ENCODE measurements around the gene HYI. TPM values are rescaled to one million over a fixed set of nuclear protein-coding genes. Genes with fewer than 3 reads are reported as not detected.

The HYI gene
- total RNA-seq, 1 donor from 2014 or later: 28.6 TPM

DNA sequence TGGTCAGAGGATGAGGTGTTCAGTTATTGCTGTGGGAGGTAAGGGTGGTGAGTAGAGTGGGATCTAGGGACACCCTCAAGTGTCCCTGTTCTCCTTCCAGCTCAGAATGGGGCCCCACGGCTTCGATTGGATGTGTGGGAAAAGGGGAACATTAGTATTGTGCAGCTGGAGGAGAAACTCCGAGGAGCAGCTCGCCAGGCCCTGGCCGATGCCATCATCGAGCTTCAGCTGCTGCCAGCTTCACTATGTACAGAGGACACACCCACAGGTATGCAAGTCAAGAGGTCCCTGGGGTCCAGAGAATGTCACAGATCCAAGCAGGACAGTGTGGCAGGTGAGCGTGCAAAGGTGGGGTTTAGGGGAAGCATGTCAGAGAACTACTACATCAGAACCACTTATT is 13.9 kb downstream of the HYI start:
- H3K4me1 Mint-ChIP-seq (ENCODE audit: low read depth): peaks cover 6% of the 10 kb centered on the region
- TF ChIP-seq, protein P1, sequence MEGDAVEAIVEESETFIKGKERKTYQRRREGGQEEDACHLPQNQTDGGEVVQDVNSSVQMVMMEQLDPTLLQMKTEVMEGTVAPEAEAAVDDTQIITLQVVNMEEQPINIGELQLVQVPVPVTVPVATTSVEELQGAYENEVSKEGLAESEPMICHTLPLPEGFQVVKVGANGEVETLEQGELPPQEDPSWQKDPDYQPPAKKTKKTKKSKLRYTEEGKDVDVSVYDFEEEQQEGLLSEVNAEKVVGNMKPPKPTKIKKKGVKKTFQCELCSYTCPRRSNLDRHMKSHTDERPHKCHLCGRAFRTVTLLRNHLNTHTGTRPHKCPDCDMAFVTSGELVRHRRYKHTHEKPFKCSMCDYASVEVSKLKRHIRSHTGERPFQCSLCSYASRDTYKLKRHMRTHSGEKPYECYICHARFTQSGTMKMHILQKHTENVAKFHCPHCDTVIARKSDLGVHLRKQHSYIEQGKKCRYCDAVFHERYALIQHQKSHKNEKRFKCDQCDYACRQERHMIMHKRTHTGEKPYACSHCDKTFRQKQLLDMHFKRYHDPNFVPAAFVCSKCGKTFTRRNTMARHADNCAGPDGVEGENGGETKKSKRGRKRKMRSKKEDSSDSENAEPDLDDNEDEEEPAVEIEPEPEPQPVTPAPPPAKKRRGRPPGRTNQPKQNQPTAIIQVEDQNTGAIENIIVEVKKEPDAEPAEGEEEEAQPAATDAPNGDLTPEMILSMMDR (IDR thresholded peaks at IDR 0.05): no peak
- peaks cover 22% of the 10 kb centered on the region for H3K36me3 Mint-ChIP-seq (ENCODE audit: low read depth)
- H3K9me3 Mint-ChIP-seq (ENCODE audit: low read depth): no peaks in the 10 kb centered on the region
- H3K27ac Mint-ChIP-seq (ENCODE audit: unreplicated experiment): no peak overlapping the region
- H3K27me3 Mint-ChIP-seq (ENCODE audit: low read depth): no peaks in the 10 kb centered on the region
- no peak overlapping the region for H3K4me3 Mint-ChIP-seq (ENCODE audit: unreplicated experiment)
- no peak for DNase-seq (ENCODE audit: low spot score)

DNA sequence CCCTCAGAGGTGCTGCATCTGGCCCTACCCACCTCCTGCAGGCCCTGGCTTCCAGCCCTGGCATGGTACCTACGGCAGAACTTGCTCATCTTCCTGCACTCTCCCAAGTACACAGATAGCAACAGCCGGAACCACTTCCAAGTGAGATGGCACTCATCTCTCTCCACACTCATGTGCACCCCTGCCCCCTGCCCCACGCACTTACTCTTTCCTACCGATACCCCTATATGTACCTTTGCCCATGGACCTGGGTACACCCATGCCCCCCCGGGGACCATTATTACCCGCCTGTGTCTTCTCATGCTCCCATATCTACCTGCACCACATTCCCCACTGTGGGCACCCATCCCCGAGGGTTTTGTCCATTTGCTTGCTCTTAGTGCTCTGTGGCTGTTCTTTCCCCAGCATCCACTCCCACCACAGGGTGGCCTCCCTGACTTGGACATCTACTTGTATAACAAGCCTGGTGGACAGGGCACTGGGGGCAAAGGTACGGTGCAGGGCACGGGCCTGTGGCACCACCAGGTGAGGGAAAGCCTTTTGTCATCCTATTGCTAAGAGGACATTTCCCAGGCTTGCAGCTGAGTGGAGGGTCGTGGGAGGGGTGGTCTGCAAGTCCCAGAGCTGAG is 14.7 kb downstream of the HYI start:
- Mint-ChIP-seq H3K27ac (ENCODE audit: unreplicated experiment) (no peak overlapping the region), H3K27me3 (ENCODE audit: low read depth) (no peaks in the 10 kb centered on the region), H3K4me1 (ENCODE audit: low read depth) (peaks cover 6% of the 10 kb centered on the region), H3K36me3 (ENCODE audit: low read depth) (peaks cover 25% of the 10 kb centered on the region), H3K4me3 (ENCODE audit: unreplicated experiment) (no peak overlapping the region), H3K9me3 (ENCODE audit: low read depth) (no peaks in the 10 kb centered on the region)
- TF ChIP-seq, protein P1 (IDR thresholded peaks at IDR 0.05): no peak
- DNase-seq (ENCODE audit: low spot score): no peak

DNA sequence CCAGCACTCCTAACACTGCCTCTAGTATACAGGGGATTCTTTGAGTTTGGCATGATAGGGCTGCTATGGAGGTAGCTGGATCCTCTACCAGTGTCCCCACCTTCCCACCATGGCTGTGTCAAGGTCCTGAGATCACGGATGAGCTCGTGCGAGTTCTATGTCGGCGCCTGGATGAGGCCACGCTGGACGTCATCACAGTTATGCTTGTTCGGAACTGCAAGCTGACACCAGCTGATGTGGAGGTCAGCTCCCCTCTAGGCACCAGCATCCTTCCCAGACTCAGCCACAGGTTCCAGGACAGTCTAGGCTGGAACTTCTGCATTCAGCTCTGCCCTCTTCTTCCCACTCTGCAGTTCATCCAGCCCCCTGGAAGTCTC is 15.2 kb downstream of the HYI start:
- Mint-ChIP-seq H3K9me3 (ENCODE audit: low read depth) (no peaks in the 10 kb centered on the region), H3K27ac (ENCODE audit: unreplicated experiment) (no peak overlapping the region), H3K4me3 (ENCODE audit: unreplicated experiment) (no peak overlapping the region), H3K4me1 (ENCODE audit: low read depth) (peaks cover 6% of the 10 kb centered on the region), H3K27me3 (ENCODE audit: low read depth) (no peaks in the 10 kb centered on the region), H3K36me3 (ENCODE audit: low read depth) (peaks cover 26% of the 10 kb centered on the region)
- DNase-seq (ENCODE audit: low spot score): no peak
- TF ChIP-seq, protein P1 (IDR thresholded peaks at IDR 0.05): no peak

DNA sequence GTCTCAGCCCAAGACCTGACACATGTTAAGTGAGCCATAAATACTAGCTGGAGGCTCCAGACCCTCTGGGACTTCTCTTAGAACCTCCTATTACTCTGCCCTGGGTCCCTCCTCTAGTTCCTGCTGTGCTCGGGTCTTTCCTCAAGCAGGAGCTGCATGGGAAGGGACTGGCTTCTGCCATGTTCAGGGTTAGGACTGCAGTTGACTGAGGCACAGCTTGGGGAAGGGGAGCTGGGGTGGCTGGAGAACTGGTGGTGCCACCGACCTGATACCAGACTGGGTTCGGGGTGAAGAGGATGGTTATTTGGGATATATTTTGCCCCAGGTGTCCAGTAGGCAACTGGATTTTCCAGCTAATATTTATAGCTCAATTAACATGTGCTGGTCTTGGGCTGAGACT is 15.7 kb downstream of the HYI start:
- Mint-ChIP-seq H3K27ac (ENCODE audit: unreplicated experiment) (no peak overlapping the region), H3K36me3 (ENCODE audit: low read depth) (peaks cover 29% of the 10 kb centered on the region), H3K9me3 (ENCODE audit: low read depth) (no peaks in the 10 kb centered on the region), H3K4me1 (ENCODE audit: low read depth) (peaks cover 6% of the 10 kb centered on the region), H3K4me3 (ENCODE audit: unreplicated experiment) (no peak overlapping the region), H3K27me3 (ENCODE audit: low read depth) (no peaks in the 10 kb centered on the region)
- no peak for DNase-seq (ENCODE audit: low spot score)
- TF ChIP-seq, protein P1 (IDR thresholded peaks at IDR 0.05): no peak

DNA sequence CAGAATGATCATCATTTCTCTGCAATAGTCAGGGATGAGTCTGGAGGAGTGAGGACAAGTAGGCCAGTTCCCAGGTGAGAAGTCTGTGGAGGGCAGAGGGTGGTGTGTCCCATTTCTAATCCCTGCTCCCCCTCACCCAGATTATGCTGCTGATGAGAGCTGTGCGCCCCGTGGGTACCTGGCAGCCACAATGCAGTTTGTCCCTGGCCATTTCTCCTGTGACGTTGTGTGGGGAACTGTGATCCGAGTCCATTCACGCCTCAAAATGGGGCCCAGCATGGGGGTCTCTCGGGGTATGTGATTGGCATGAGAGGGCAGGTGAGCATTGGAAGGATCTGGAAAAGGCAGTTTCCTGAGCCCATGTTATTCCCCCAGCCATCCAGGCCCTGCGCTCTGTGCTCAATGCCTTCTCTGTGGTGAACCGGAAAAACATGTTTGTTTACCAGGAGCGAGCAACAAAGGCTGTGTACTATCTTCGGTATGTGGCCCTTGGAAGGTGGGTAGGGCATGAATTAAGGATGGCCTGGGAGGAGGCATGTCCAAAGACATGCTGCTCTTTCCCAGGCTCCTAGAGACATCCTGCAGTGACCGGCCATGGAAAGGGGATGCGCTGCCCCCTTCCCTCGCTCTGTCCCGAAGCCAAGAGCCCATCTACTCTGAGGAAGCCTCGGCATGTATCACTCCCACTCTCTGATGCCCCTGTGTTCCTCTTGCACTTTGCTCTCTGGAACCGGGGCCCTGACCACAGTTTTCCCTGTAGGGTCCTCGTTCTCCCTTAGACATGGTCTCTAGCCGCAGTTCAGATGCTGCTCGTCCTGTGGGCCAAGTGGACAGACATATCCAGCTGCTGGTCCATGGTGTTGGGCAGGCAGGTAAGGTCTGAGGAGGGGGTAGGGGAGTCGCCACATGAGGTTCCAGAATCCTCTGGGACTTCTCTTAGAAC is 16.4 kb downstream of the HYI start:
- H3K36me3 Mint-ChIP-seq (ENCODE audit: low read depth): peaks cover 34% of the 10 kb centered on the region
- TF ChIP-seq, protein P1 (IDR thresholded peaks at IDR 0.05): no peak

More for the DNA sequence above, 16.4 kb downstream of the HYI start:
- DNase-seq (ENCODE audit: low spot score): no peak
- H3K27ac Mint-ChIP-seq (ENCODE audit: unreplicated experiment): no peak overlapping the region
- H3K9me3 Mint-ChIP-seq (ENCODE audit: low read depth): no peaks in the 10 kb centered on the region
- H3K4me3 Mint-ChIP-seq (ENCODE audit: unreplicated experiment): no peak overlapping the region
- H3K4me1 Mint-ChIP-seq (ENCODE audit: low read depth): peaks cover 6% of the 10 kb centered on the region
- no peaks in the 10 kb centered on the region for H3K27me3 Mint-ChIP-seq (ENCODE audit: low read depth)
